HCT116 (cell line): Measurements from ENCODE around the gene AHRR. TPM values are rescaled to one million over a fixed set of nuclear protein-coding genes. Genes with fewer than 3 reads are reported as not detected.

ENCODE experiments used
- ATAC-seq: fragments of 200-7000 bp; cut with Tn5 transposase; 2 replicates; pipeline ENCODE4 v1.9.1; 2020; ENCODE audit warnings: mild to moderate bottlenecking, moderate library complexity
- BruUV-seq: library from RNA; stranded (reverse); fragments of 400-500 nt; replicated peaks from 2 replicates; lab custom pipeline; 2021; lab: Mats Ljungman, UMichigan
- CTCF ChIA-PET: fragments of 300-600 bp; sonication (Branson Sonifier 250); formaldehyde crosslinking; loops from one replicate; lab custom pipeline; 2021; ENCODE audit warnings: antibody characterized with exemption; lab: Charles Lee
- POLR2A ChIA-PET: fragments of 300-600, 350-600 bp; sonication (Branson Sonifier 250); formaldehyde crosslinking; loops from one replicate; lab custom pipeline; 2021; ENCODE audit warnings: antibody characterized with exemption; lab: Charles Lee
- RAD21 ChIA-PET, 2 experiments: fragments of 300-600 bp; sonication (Branson Sonifier 250); formaldehyde crosslinking; loops; one replicate each; lab custom pipeline; 2023; ENCODE audit warnings: low total read pairs in 2 of 2; ENCODE audit not compliant: uncharacterized antibody in 2 of 2, unreplicated experiment in 2 of 2, low non-redundant PET in 1 of 2; lab: Charles Lee
- DNase-seq: peaks from one replicate; pipeline ENCODE4 v3.0.0-alpha.2; 2010; ENCODE audit warnings: low read depth, low spot score
- H2AFZ ChIP-seq: fragments of 200-600 bp; shearing (Covaris generic), sonication (generic); 2 replicates; pipeline ENCODE4 v1.6.1; 2017; ENCODE audit warnings: low read depth, mixed run types, mixed read lengths, antibody characterized with exemption, low read length; ENCODE audit not compliant: poor library complexity, severe bottlenecking
- H3K27ac ChIP-seq: 2 replicates; pipeline ENCODE4 v1.5.1; 2012; ENCODE audit warnings: low read depth, low read length
- H3K27me3 ChIP-seq: fragments of 200-600 bp; sonication (generic); 2 replicates; pipeline ENCODE4 v1.6.1; 2016; ENCODE audit warnings: mixed run types, low read length, mixed read lengths; ENCODE audit not compliant: insufficient read depth
- H3K36me3 ChIP-seq, 2 experiments: fragments of 200-500 bp in 1 of 2; fragments of 200-600 bp in 1 of 2; sonication (Bioruptor generic) in 1 of 2; sonication (generic) in 1 of 2; 2 replicates each; pipeline versions ENCODE4 v1.5.1 to v1.6.1; 2014 to 2016; ENCODE audit warnings: low read length in 2 of 2, inconsistent platforms in 1 of 2, mixed read lengths in 1 of 2, mixed run types in 1 of 2; ENCODE audit not compliant: insufficient read depth in 2 of 2, control insufficient read depth in 1 of 2
- H3K4me1 ChIP-seq, 2 experiments: fragments of 200-600 bp in 1 of 2; sonication (generic) in 1 of 2; 2 replicates each; pipeline versions ENCODE4 v1.5.1 to v1.6.1; 2012 to 2017; ENCODE audit warnings: low read length in 2 of 2, inconsistent platforms in 1 of 2, mild to moderate bottlenecking in 1 of 2, mixed read lengths in 1 of 2, mixed run types in 1 of 2, moderate library complexity in 1 of 2; ENCODE audit not compliant: insufficient read depth in 2 of 2, control insufficient read depth in 1 of 2
- H3K4me2 ChIP-seq: fragments of 200-600 bp; sonication (generic); 2 replicates; pipeline ENCODE4 v1.6.1; 2017; ENCODE audit warnings: mixed run types, low read length, mixed read lengths
- H3K4me3 ChIP-seq, 2 experiments: fragments of 200-600 bp in 1 of 2; sonication (generic) in 1 of 2; replicated peaks in 1 of 2; 2 replicates each; pipeline ENCODE4 v1.5.1; 2011 to 2016; ENCODE audit warnings: low read length in 2 of 2, control low read depth in 1 of 2, low read depth in 1 of 2, mild to moderate bottlenecking in 1 of 2, mixed read lengths in 1 of 2, mixed run types in 1 of 2
- H3K79me2 ChIP-seq: fragments of 200-600 bp; sonication (generic); 2 replicates; pipeline ENCODE4 v1.6.1; 2017; ENCODE audit warnings: mild to moderate bottlenecking, mixed run types, low read length, moderate library complexity, mixed read lengths; ENCODE audit not compliant: insufficient read depth
- H3K9ac ChIP-seq: fragments of 200-600 bp; sonication (generic); 2 replicates; pipeline ENCODE4 v1.6.1; 2016; ENCODE audit warnings: low read length, mixed read lengths
- H3K9me2 ChIP-seq: fragments of 200-600 bp; sonication (generic), shearing (Covaris generic); 2 replicates; pipeline ENCODE4 v1.6.1; 2017; ENCODE audit warnings: mixed run types, mild to moderate bottlenecking, moderate library complexity; ENCODE audit not compliant: insufficient read depth
- H3K9me3 ChIP-seq, 2 experiments: fragments of 200-500 bp in 1 of 2; fragments of 200-600 bp in 1 of 2; sonication (Bioruptor generic) in 1 of 2; sonication (generic) in 1 of 2; 2 replicates each; pipeline ENCODE4 v1.6.1; 2014 to 2017; ENCODE audit warnings: low read length in 2 of 2, mixed read lengths in 2 of 2, inconsistent platforms in 1 of 2, low read depth in 1 of 2, mild to moderate bottlenecking in 1 of 2, mixed run types in 1 of 2, moderate library complexity in 1 of 2; ENCODE audit not compliant: control insufficient read depth in 1 of 2, insufficient read depth in 1 of 2
- H4K20me1 ChIP-seq: fragments of 200-600 bp; sonication (generic), shearing (Covaris generic); 2 replicates; pipeline ENCODE4 v1.6.1; 2017; ENCODE audit warnings: mixed run types, mild to moderate bottlenecking, moderate library complexity; ENCODE audit not compliant: insufficient read depth
- ATF3 ChIP-seq: IDR thresholded peaks from 2 replicates; pipeline ENCODE4 v1.6.1; 2012
- CBX3 ChIP-seq: IDR thresholded peaks from 2 replicates; pipeline ENCODE4 v1.6.1; 2012; ENCODE audit warnings: low read depth
- CEBPB ChIP-seq: IDR thresholded peaks from 2 replicates; pipeline ENCODE4 v1.6.1; 2012; ENCODE audit warnings: low read depth
- EGR1 ChIP-seq: IDR thresholded peaks from 2 replicates; pipeline ENCODE4 v1.6.1; 2012; ENCODE audit warnings: low read depth
- ELF1 ChIP-seq: IDR thresholded peaks from 2 replicates; pipeline ENCODE4 v1.6.1; 2012; ENCODE audit warnings: low read depth, borderline replicate concordance
- EZH2 ChIP-seq: fragments of 200-600 bp; sonication (generic); IDR thresholded peaks from 2 replicates; pipeline ENCODE4 v1.6.1; 2017; ENCODE audit warnings: antibody characterized with exemption, mixed run types
- EZH2phosphoT487 ChIP-seq: fragments of 200-600 bp; IDR thresholded peaks from 2 replicates; pipeline ENCODE4 v1.6.1; 2018; ENCODE audit warnings: antibody characterized with exemption, borderline replicate concordance
- FOSL1 ChIP-seq: IDR thresholded peaks from 2 replicates; pipeline ENCODE4 v1.6.1; 2012; ENCODE audit warnings: low read depth
- JUND ChIP-seq: IDR thresholded peaks from 2 replicates; pipeline ENCODE4 v1.6.1; 2012
- MAX ChIP-seq: IDR thresholded peaks from 2 replicates; pipeline ENCODE4 v1.6.1; 2012
- POLR2A ChIP-seq: IDR thresholded peaks from 2 replicates; pipeline ENCODE4 v1.7.0; 2011; ENCODE audit warnings: borderline replicate concordance; ENCODE audit not compliant: insufficient read depth, insufficient read length; ENCODE audit errors: extremely low read depth
- POLR2AphosphoS5 ChIP-seq: IDR thresholded peaks from 2 replicates; pipeline ENCODE4 v1.6.1; 2011; ENCODE audit warnings: mild to moderate bottlenecking, low read depth, low read length, moderate library complexity
- RAD21 ChIP-seq: IDR thresholded peaks from 2 replicates; pipeline ENCODE4 v1.6.1; 2012; ENCODE audit warnings: low read depth, mild to moderate bottlenecking
- REST ChIP-seq: IDR thresholded peaks from 2 replicates; pipeline ENCODE4 v1.6.1; 2012; ENCODE audit warnings: low read depth
- SP1 ChIP-seq: IDR thresholded peaks from 2 replicates; pipeline ENCODE4 v1.6.1; 2012; ENCODE audit warnings: low read depth
- SRF ChIP-seq: IDR thresholded peaks from 2 replicates; pipeline ENCODE4 v1.6.1; 2012; ENCODE audit warnings: low read depth
- YY1 ChIP-seq: IDR thresholded peaks from 2 replicates; pipeline ENCODE4 v1.6.1; 2011; ENCODE audit warnings: low read length, low read depth, moderate library complexity, mild to moderate bottlenecking; ENCODE audit not compliant: insufficient replicate concordance; ENCODE audit errors: extremely low read depth
- ZBTB33 ChIP-seq: IDR thresholded peaks from 2 replicates; pipeline ENCODE4 v1.6.1; 2011; ENCODE audit warnings: mild to moderate bottlenecking, low read length, moderate library complexity; ENCODE audit not compliant: insufficient replicate concordance; ENCODE audit errors: extremely low read depth
- ZFX ChIP-seq: fragments of 450-650 bp; IDR thresholded peaks from 2 replicates; pipeline ENCODE4 v1.6.1; 2017
- ZNF274 ChIP-seq: fragments of 200-500 bp; sonication (Bioruptor generic); IDR thresholded peaks from 2 replicates; pipeline ENCODE4 v1.6.1; 2014; ENCODE audit warnings: mild to moderate bottlenecking, low read depth, low read length, inconsistent platforms
- intact Hi-C: fragments of 100-400 bp; cut with micrococcal nuclease; formaldehyde crosslinking; loops from 2 replicates; pipeline ENCODE4 v1.10.0; 2022
- total RNA-seq: library from RNA; stranded (reverse); gene quantifications from one replicate; pipeline ENCODE4 v1.2.1, GENCODE V29; 2021; ENCODE audit not compliant: unreplicated experiment

Gene AHRR
- total RNA-seq, 1 experiment from 2014 or later: 12.7 TPM

- POLR2A ChIA-PET: no interaction called here
- peaks cover 3 to 5% of the 10 kb centered on the region in 2 experiments; a peak in 1 of 4 replicates for H3K36me3 ChIP-seq
- H3K27ac ChIP-seq: peak overlapping the region; percentile 85
- H3K4me2 ChIP-seq: peak overlapping the region; percentile 94
- H3K4me1 ChIP-seq: peaks cover 5 to 16% of the 10 kb centered on the region in 2 experiments; a peak in 3 of 4 replicates
- peaks cover 22% of the 10 kb centered on the region for H3K79me2 ChIP-seq
- H3K9me2 ChIP-seq: no peaks in the 10 kb centered on the region
- intact Hi-C loops: no loop called here
- ATAC-seq: no peak
- H2AFZ ChIP-seq: no peak overlapping the region
- no peaks in the 10 kb centered on the region for H3K9me3 ChIP-seq
- no peak for DNase-seq
- CTCF ChIA-PET: interaction anchor here (1.9 to 2.8 kb wide), 2 partner anchors 25 to 155 kb away, joined by 9 to 11 read pairs; no protein-coding TSS in a partner anchor
- H4K20me1 ChIP-seq: peaks cover 3% of the 10 kb centered on the region; the same call in 1 of the 2 replicates
- BruUV-seq: no TSS peak
- H3K4me3 ChIP-seq: peak overlapping the region; percentile 77 to 82
- no peaks in the 10 kb centered on the region for H3K27me3 ChIP-seq
- peak overlapping the region; percentile 89 for H3K9ac ChIP-seq
- RAD21 ChIA-PET: no interaction called here
- TF ChIP-seq ZNF274 (no peak), FOSL1 (no peak), MAX (no peak), RAD21 (no peak), ATF3 (no peak), JUND (no peak), EZH2phosphoT487 (no peak), SP1 (no peak), CEBPB (no peak), YY1 (no peak), REST (no peak), ZFX (no peak), CBX3 (no peak), ELF1 (no peak), POLR2A (no peak), POLR2AphosphoS5 (no peak), SRF (no peak), ZBTB33 (no peak), EGR1 (no peak), EZH2 (no peak)
Observed at GRCh38 chr5:471750-472058, 150.2 kb downstream of the AHRR start.
